ENCODE measurements around the gene CAB39L. TPM values are rescaled to one million over a fixed set of nuclear protein-coding genes. Genes with fewer than 3 reads are reported as not detected.

CAB39L gene
- polyA plus RNA-seq, 1 of the 3 experiments (the other 2 are of a cell fraction), result 2.6 TPM

- Histone ChIP-seq H3K79me2 (ENCODE audit: insufficient read depth) (no peaks in the 10 kb centered on the region), H4K20me1 (ENCODE audit: insufficient read depth) (no peaks in the 10 kb centered on the region), H3K36me3 (replicated peaks in 1 of 2; ENCODE audit: control insufficient read depth in 1 of 2, insufficient read depth in 2 of 2, low read length in 1 of 2) (no peaks in the 10 kb centered on the region), H3K9me2 (no peaks in the 10 kb centered on the region), H3F3A (replicated peaks; ENCODE audit: insufficient read depth) (no peaks in the 10 kb centered on the region), H3K27ac (ENCODE audit: low read depth in 2 of 2, low read length in 1 of 2) (no peak overlapping the region), H3K4me1 (ENCODE audit: control insufficient read depth in 1 of 2, insufficient read depth in 2 of 2, low read depth in 1 of 2, low read length in 1 of 2) (no peaks in the 10 kb centered on the region), H3K9me3 (no peaks in the 10 kb centered on the region), H3K9ac (no peak overlapping the region), H3K4me2 (no peak overlapping the region), H3K27me3 (ENCODE audit: insufficient read depth) (no peaks in the 10 kb centered on the region), H2AFZ (ENCODE audit: low read depth) (no peak overlapping the region), H3K4me3 (ENCODE audit: low read depth in 2 of 2, low read length in 1 of 2) (no peak overlapping the region)
- 96% methylated on average over 2 of the region's 2 CpGs for WGBS (ENCODE audit: low lambda C conversion rate)
- TF ChIP-seq NFIC (IDR thresholded peaks at IDR 0.05; ENCODE audit: borderline replicate concordance) (no peak), NRF1 (IDR thresholded peaks at IDR 0.05; ENCODE audit: low read depth, low read length) (no peak), RCOR1 (IDR thresholded peaks at IDR 0.05; ENCODE audit: low read length) (no peak), FOSL2 (IDR thresholded peaks at IDR 0.05; ENCODE audit: borderline replicate concordance, low read depth) (no peak)
- DNase-seq, result no peak
- CTCF ChIA-PET, result no interaction called here
- POLR2A ChIA-PET, result no interaction called here
Measured at GRCh38 chr13:49342454-49342853, 101.4 kb downstream of the CAB39L start.

GRCh38 chr13:49341941-49342340, 101.9 kb downstream of the CAB39L start:
- ChIA-PET CTCF (no interaction called here), POLR2A (no interaction called here)
- Histone ChIP-seq H4K20me1 (ENCODE audit: insufficient read depth) (no peaks in the 10 kb centered on the region), H3F3A (replicated peaks; ENCODE audit: insufficient read depth) (no peaks in the 10 kb centered on the region), H3K9me3 (no peaks in the 10 kb centered on the region), H3K27me3 (ENCODE audit: insufficient read depth) (no peaks in the 10 kb centered on the region), H3K4me1 (ENCODE audit: control insufficient read depth in 1 of 2, insufficient read depth in 2 of 2, low read depth in 1 of 2, low read length in 1 of 2) (no peaks in the 10 kb centered on the region), H3K27ac (ENCODE audit: low read depth in 2 of 2, low read length in 1 of 2) (no peak overlapping the region), H3K9ac (no peak overlapping the region), H3K36me3 (replicated peaks in 1 of 2; ENCODE audit: control insufficient read depth in 1 of 2, insufficient read depth in 2 of 2, low read length in 1 of 2) (no peaks in the 10 kb centered on the region), H3K4me3 (ENCODE audit: low read depth in 2 of 2, low read length in 1 of 2) (no peak overlapping the region), H3K79me2 (ENCODE audit: insufficient read depth) (no peaks in the 10 kb centered on the region), H2AFZ (ENCODE audit: low read depth) (no peak overlapping the region), H3K9me2 (no peaks in the 10 kb centered on the region), H3K4me2 (no peak overlapping the region)
- no peak for TF ChIP-seq MXI1 (IDR thresholded peaks at IDR 0.05; ENCODE audit: low read depth, low read length)
- TF ChIP-seq PBX3 (IDR thresholded peaks at IDR 0.05), result no peak
- no peak for TF ChIP-seq TEAD4 (IDR thresholded peaks at IDR 0.05; ENCODE audit: borderline replicate concordance, insufficient read depth)
- TF ChIP-seq TCF12 (IDR thresholded peaks at IDR 0.05), result no peak
- TF ChIP-seq GABPA (IDR thresholded peaks at IDR 0.05; ENCODE audit: low read depth), result no peak
- no peak for TF ChIP-seq TAF1 (IDR thresholded peaks at IDR 0.05; ENCODE audit: borderline replicate concordance, low read depth, low read length)
- no peak for TF ChIP-seq FOXM1 (IDR thresholded peaks at IDR 0.05; ENCODE audit: low read depth)
- no peak for TF ChIP-seq EP300 (IDR thresholded peaks at IDR 0.05; ENCODE audit: borderline replicate concordance in 1 of 2, low read depth in 1 of 2, low read length in 1 of 2)
- TF ChIP-seq USF1 (IDR thresholded peaks at IDR 0.05; ENCODE audit: borderline replicate concordance, low read depth), result no peak
- TF ChIP-seq GATA2 (CRISPR knock-in tag; IDR thresholded peaks at IDR 0.05), result no peak
- TF ChIP-seq RFX5 (IDR thresholded peaks at IDR 0.05; ENCODE audit: low read length), result no peak
- no peak for TF ChIP-seq ELF1 (IDR thresholded peaks at IDR 0.05)
- TF ChIP-seq RAD21 (IDR thresholded peaks at IDR 0.05; ENCODE audit: low read length), result no peak
- TF ChIP-seq POLR2AphosphoS5 (IDR thresholded peaks at IDR 0.05; ENCODE audit: low read depth, low read length), result no peak
- no peak for DNase-seq
